Panc1 (cell line): ENCODE data around the gene CRYAA. TPM values are rescaled to one million over a fixed set of nuclear protein-coding genes. Genes with fewer than 3 reads are reported as not detected.
"Not testable (repeated sequence)": the region's sequence is repeated elsewhere in the genome, so short reads cannot be mapped to it uniquely, and the experiment has no call there.

Source experiments
- ATAC-seq: fragments of 200-7000 bp; cut with Tn5 transposase; 2 replicates; pipeline ENCODE4 v1.9.1; 2020; ENCODE audit warnings: mild to moderate bottlenecking, moderate library complexity
- BruUV-seq: library from RNA; stranded (reverse); fragments of 400-500 nt; replicated peaks from 2 replicates; lab custom pipeline; 2021; lab: Mats Ljungman, UMichigan
- CTCF ChIA-PET: fragments of 300-600 bp; sonication (Branson Sonifier 250); formaldehyde crosslinking; loops from one replicate; lab custom pipeline; 2022; ENCODE audit warnings: antibody characterized with exemption; lab: Charles Lee
- POLR2A ChIA-PET: fragments of 300-600 bp; sonication (Branson Sonifier 250); formaldehyde crosslinking; loops from one replicate; lab custom pipeline; 2022; ENCODE audit warnings: antibody characterized with exemption; lab: Charles Lee
- DNase-seq: peaks from one replicate; pipeline ENCODE4 v3.0.0-alpha.2; 2010; ENCODE audit warnings: low read depth, low spot score
- H3K27ac ChIP-seq: 2 replicates; pipeline ENCODE4 v1.5.1; 2011; ENCODE audit warnings: mild to moderate bottlenecking, low read length, inconsistent platforms
- H3K27me3 ChIP-seq: fragments of 200-500 bp; sonication (Bioruptor generic); 2 replicates; pipeline ENCODE4 v1.6.0; 2014; ENCODE audit warnings: low read length, inconsistent platforms; ENCODE audit not compliant: control insufficient read depth, insufficient read depth
- H3K36me3 ChIP-seq: fragments of 200-500 bp; sonication (Bioruptor generic); 2 replicates; pipeline ENCODE4 v1.5.1; 2014; ENCODE audit warnings: inconsistent platforms, mild to moderate bottlenecking, low read length, moderate library complexity; ENCODE audit not compliant: control insufficient read depth, insufficient read depth
- H3K4me1 ChIP-seq: 2 replicates; pipeline ENCODE4 v1.5.1; 2011; ENCODE audit warnings: inconsistent platforms, mild to moderate bottlenecking, low read length, moderate library complexity; ENCODE audit not compliant: control insufficient read depth, insufficient read depth
- H3K4me3 ChIP-seq, 2 experiments: 2 replicates each; pipeline ENCODE4 v1.5.1; 2011 to 2012; ENCODE audit warnings: low read depth in 2 of 2, low read length in 2 of 2, mild to moderate bottlenecking in 2 of 2, inconsistent platforms in 1 of 2, moderate library complexity in 1 of 2
- H3K9me3 ChIP-seq: fragments of 200-500 bp; sonication (Bioruptor generic); 2 replicates; pipeline ENCODE4 v1.5.1; 2014; ENCODE audit warnings: low read depth, mild to moderate bottlenecking, inconsistent platforms, low read length, moderate library complexity; ENCODE audit not compliant: control insufficient read depth, insufficient read depth
- in situ Hi-C: cut with HindIII; loops from 2 replicates; pipeline ENCODE4 v1.10.0; 2016; ENCODE audit warnings: low sequenced_read_pairs, low pct_unique_long_range_greater_than_20kb
- intact Hi-C: fragments of 100-400 bp; cut with micrococcal nuclease; formaldehyde crosslinking; loops from one replicate; pipeline ENCODE4 v1.10.0; 2022; ENCODE audit not compliant: unreplicated experiment
- total RNA-seq: library from RNA; stranded (reverse); gene quantifications from one replicate; pipeline ENCODE4 v1.2.1, GENCODE V29; 2021; ENCODE audit not compliant: unreplicated experiment
- TF ChIP-seq, protein P1 (sequence below): fragments of 450-650 bp; IDR thresholded peaks from 2 replicates; pipeline ENCODE4 v1.5.1; 2017; ENCODE audit warnings: mild to moderate bottlenecking

CRYAA gene
- total RNA-seq, 1 experiment from 2014 or later, result 2.1 TPM

- POLR2A ChIA-PET, result not testable (repeated sequence)
Measured at GRCh38 chr21:43177043-43177906, 8.5 kb downstream of the CRYAA start.

DNA sequence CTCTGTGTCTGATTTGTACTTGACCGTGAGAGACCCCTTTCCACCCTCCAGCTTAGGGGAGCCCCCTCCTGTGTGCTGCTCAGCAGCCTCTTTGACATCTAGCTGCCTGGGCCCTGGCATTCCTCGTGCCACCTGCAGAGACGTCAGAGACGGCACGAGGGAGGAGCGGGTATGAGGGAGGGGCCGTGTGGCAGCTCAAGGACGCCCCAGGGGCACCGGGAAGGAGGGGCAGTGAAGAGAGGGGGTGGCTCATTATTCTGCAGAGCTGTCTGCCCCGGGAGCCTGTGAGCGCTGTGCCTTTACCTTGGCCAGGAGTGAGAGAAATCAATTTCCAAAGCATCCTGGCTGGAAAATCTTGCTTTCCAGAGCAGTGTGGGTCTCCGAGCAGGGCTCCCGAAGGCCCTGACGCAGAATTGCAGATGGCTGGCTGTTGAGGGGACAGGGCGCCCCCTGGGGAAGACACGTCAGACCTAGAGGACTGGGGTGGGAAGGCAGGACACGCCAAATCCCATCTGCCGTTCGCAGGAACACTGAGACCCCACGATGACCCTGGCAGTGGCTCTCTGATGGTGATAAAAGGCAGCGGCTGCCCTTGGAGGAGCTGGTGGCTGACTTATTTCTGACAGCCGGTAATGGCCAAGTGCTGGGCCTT lies 9.5 kb downstream of the CRYAA start:
- H3K36me3 ChIP-seq, intact Hi-C loops, in situ Hi-C loops, DNase-seq, POLR2A ChIA-PET, ATAC-seq, H3K27me3 ChIP-seq, CTCF ChIA-PET, H3K9me3 ChIP-seq, H3K4me3 ChIP-seq, BruUV-seq, H3K4me1 ChIP-seq, H3K27ac ChIP-seq: not testable (repeated sequence)

More at GRCh38 chr21:43177043-43177906, 8.5 kb downstream of the CRYAA start:
- CTCF ChIA-PET, in situ Hi-C loops, H3K4me1 ChIP-seq, H3K36me3 ChIP-seq, H3K27ac ChIP-seq, H3K4me3 ChIP-seq, intact Hi-C loops, BruUV-seq, H3K9me3 ChIP-seq, DNase-seq, H3K27me3 ChIP-seq: not testable (repeated sequence)
- ATAC-seq, result peak; percentile 76

DNA sequence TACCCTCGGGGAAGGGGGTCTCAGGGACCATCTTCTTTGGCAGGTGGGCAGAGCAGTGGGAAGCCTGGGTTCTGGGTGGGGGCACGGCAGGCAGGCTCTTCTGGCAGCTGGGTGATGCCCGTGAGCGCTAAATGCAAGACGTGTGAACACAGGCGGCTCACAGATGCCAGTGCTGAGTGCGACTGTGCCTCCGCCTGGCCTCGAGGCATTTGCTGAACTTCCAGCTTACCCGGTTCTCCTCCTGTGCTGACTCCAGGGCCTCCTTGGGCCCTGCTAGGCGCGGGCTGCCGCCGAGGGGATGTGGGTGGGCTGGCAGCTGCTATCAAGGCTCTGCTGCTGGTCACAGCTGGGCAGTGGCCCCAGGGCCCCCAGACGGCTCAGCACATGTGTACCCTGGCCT lies 12.2 kb downstream of the CRYAA start:
- BruUV-seq, H3K4me1 ChIP-seq, intact Hi-C loops, CTCF ChIA-PET, DNase-seq, in situ Hi-C loops, H3K4me3 ChIP-seq, H3K27ac ChIP-seq, POLR2A ChIA-PET, H3K27me3 ChIP-seq, H3K9me3 ChIP-seq, H3K36me3 ChIP-seq, ATAC-seq: not testable (repeated sequence)

GRCh38 chr21:43187268-43187667 lies 18.5 kb downstream of the CRYAA start:
- intact Hi-C loops, H3K4me1 ChIP-seq, H3K27me3 ChIP-seq, H3K9me3 ChIP-seq, POLR2A ChIA-PET, BruUV-seq, CTCF ChIA-PET, H3K27ac ChIP-seq, H3K36me3 ChIP-seq, in situ Hi-C loops, ATAC-seq, H3K4me3 ChIP-seq, DNase-seq: not testable (repeated sequence)

DNA sequence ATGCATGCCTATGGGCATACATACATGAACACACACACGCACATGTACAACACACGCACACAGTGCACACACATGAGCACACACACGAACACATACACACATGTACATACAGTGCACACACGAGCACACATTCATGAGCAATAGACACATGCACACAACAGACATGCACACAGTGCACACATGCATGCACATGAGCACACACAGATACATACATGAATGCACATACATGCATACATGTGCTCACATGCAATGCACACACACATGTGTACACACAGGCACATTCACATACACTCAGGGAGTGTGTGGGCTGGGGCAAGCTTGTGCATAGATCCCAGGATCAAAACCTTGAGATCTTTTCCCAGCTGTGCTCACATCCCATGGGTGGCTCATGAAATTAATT lies 18.9 kb downstream of the CRYAA start:
- DNase-seq, result no peak
- CTCF ChIA-PET, result no interaction called here
- intact Hi-C loops (no loop called here), in situ Hi-C loops (no loop called here)
- ATAC-seq, result no peak
- H3K4me3 ChIP-seq, result no peak overlapping the region
- no TSS peak for BruUV-seq
- no peaks in the 10 kb centered on the region for H3K36me3 ChIP-seq
- no peak overlapping the region for H3K27ac ChIP-seq
- TF ChIP-seq, protein P1, sequence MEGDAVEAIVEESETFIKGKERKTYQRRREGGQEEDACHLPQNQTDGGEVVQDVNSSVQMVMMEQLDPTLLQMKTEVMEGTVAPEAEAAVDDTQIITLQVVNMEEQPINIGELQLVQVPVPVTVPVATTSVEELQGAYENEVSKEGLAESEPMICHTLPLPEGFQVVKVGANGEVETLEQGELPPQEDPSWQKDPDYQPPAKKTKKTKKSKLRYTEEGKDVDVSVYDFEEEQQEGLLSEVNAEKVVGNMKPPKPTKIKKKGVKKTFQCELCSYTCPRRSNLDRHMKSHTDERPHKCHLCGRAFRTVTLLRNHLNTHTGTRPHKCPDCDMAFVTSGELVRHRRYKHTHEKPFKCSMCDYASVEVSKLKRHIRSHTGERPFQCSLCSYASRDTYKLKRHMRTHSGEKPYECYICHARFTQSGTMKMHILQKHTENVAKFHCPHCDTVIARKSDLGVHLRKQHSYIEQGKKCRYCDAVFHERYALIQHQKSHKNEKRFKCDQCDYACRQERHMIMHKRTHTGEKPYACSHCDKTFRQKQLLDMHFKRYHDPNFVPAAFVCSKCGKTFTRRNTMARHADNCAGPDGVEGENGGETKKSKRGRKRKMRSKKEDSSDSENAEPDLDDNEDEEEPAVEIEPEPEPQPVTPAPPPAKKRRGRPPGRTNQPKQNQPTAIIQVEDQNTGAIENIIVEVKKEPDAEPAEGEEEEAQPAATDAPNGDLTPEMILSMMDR, result no peak
- H3K4me1 ChIP-seq, result no peaks in the 10 kb centered on the region
- H3K9me3 ChIP-seq, result no peaks in the 10 kb centered on the region
- no peaks in the 10 kb centered on the region for H3K27me3 ChIP-seq
- POLR2A ChIA-PET, result no interaction called here
